GM18873 (cell line): ENCODE results near the gene ADGRL3.
"Not testable (repeated sequence)": the region's sequence is repeated elsewhere in the genome, so short reads cannot be mapped to it uniquely, and the experiment has no call there.

Experiments
- ATAC-seq: cut with Tn5 transposase; IDR thresholded peaks from one replicate; pipeline ENCODE4 v1.9.1; 2021; ENCODE audit warnings: mild to moderate bottlenecking, moderate library complexity, moderate number of reproducible peaks; ENCODE audit not compliant: unreplicated experiment, low FRiP score

The ADGRL3 gene

DNA sequence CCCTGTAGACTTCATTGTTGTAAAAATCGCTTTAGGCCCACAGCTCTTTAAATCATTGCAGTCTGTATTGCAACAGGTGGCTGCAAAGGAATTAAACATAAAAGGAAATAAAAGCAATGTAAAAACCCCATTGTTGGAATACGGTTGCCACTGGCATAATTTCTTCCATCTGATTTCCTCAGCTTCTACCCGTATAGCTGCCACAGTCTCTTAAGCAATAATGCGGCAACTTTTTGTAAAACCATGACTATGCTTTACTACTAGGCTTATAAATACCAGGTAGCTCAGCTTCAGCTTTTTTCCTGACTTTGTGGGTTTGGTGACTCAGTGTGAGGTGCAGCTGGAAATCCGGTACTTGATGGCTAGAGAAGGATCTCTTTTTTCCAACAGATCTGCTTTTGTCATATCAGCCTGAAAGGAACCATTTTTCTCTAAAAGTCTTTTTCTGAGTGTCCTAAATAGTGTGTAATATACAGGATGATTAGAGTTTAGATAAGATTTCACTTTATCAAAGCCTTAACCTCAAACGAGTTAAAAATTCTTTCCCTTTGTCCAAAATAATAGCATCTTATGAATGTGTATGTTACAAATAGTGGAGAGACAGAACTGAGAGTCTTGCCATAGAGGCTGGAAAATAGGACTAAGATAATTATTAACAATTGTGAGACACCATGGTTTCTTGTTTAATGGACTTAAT is 268.0 kb downstream of the ADGRL3 start:
- no peak for ATAC-seq

DNA sequence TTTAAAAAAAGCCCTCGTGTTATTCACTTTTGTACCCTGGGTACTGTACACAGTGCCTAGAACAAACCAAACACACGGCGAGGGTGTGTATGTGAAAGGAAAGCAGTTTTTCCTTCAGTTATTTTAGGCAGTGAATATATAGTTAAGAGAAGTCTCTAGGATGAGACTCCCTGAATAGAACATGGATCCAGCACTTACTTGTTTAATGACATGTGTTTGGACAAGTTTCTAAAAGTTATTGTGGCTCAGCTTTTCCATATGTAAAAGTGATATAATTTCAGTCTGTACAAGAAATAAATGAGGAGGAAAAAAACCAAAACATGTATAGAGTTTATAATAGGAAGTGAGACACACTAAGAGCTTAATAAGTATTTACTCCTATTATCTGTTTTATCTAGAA is 273.2 kb downstream of the ADGRL3 start:
- ATAC-seq: no peak

DNA sequence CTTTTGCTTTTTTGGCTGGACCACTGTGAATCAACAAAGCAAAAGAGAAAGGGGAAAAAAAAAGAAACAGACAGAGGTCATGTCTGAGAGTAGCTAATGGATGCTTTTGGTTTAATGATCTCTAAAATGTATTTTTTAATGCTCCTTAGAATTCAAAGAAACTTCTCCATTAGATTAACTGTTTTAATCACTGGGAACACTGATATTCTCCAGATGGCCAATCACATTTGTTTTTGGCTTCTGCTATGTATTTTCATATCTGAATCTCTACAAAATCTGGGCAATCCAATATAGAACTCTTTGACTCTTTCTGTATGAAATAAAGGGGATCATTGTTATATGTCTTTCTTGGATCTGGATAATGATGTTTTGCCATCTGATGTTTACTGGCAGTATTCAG is 278.2 kb downstream of the ADGRL3 start:
- no peak for ATAC-seq

DNA sequence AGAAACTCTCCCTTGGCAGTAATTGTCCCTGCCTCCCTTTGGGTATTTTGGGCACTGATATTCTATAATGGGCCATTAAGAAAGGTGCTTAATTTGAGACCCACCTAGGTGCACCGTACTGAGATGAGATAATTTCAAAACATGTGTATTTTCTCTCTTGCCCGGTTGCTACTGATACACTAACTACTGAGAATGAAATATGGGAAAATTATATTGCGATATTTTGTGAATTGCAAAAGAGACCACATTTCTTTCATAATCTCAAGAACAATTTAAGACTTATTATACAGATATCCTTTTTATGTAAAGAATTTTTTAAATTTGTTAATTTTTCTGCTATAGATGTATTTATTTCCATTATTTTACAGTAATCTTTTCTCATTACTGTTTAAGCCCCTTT is 284.9 kb downstream of the ADGRL3 start:
- no peak for ATAC-seq

DNA sequence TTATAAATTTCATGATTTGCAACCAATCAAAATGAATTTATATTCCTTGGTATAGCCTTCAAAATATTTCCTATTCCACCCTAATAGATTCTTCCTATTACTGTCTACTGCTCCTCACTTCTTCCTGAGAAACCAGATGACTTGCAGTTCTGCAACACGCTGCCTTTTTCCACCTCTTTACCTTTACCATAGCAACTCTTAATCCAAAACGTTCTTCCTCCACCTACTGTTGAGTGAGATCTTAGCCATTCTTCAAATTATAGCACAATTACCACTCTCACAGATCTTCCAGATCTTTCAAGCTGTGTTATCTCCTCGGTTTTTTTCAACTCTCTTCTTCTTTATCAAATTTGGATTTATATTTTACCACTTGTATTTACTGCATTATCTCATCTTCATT is 289.8 kb downstream of the ADGRL3 start:
- no peak for ATAC-seq

DNA sequence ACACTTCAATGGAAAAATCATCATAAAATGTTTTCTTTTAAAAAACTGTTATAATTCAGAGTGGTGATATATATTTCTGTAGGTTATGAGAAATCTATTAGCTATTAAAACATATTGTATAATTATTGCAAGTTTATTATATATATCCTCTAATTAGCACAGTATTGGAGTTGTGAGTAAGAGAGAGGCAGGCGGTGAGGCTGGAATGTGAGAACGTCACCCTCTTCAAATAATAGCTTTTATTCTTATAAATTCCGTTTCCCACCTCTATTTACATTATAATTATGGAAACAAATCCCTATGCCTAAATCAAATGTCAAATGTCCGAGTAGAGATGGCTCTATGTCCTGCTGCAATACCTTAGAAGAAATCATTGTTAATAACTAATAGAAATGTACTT is 292.9 kb downstream of the ADGRL3 start:
- ATAC-seq: no peak

DNA sequence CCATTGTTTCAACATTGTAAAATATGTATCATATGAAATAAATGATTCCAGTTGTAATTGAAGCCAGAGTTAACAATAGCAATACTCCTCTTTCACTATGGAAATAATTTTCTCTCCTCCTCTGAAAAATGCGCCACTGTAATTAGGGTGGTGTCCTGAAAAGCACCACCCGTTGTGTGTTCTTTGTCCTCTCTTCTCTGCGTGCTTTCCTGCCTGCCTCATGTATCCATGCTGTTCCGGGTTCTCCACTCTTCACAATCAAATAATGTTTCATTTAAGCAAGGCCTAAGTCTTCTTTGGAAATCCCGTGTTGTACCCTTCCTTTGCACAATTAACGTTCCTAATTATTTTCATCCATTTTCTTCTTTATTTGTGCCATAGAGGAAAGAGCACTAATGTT is 293.3 kb downstream of the ADGRL3 start:
- ATAC-seq: no peak

DNA sequence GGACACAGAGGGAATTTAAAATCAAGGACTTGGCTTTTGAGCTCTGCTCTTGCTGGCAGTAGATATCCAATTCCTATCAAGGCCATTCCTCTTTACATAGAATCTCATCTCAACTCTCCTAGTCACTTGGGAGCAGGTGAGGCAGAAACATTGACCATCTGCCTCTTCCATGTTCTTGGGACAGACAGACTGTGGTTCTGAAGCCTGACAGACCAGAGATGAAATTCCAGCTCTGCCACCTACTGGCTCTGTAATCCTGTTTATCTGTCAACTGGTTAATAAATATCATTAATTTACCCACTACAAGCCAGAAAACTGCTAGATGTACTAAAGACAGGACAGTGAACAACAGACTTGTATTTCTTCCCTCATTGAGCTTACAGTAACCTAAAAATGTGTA is 300.8 kb downstream of the ADGRL3 start:
- no peak for ATAC-seq

DNA sequence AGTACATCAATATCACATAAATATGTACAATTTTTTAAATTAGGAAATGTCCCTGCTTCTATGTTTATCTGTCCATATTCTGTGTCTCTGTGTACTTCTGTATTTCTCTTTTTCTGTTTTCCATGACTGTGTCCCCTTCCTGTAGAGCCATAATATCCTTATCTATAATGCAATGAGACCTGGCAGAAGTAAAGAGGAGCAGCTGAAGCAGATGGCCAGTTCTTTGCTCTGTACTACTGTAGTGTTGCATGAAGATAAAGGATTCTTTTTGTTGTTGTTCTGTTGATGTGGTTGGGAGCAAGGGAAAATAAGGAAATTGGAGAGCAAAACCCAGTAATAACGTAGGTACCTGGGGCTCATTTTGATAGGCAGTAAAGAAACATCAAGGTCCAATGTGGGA is 301.7 kb downstream of the ADGRL3 start:
- ATAC-seq: no peak

DNA sequence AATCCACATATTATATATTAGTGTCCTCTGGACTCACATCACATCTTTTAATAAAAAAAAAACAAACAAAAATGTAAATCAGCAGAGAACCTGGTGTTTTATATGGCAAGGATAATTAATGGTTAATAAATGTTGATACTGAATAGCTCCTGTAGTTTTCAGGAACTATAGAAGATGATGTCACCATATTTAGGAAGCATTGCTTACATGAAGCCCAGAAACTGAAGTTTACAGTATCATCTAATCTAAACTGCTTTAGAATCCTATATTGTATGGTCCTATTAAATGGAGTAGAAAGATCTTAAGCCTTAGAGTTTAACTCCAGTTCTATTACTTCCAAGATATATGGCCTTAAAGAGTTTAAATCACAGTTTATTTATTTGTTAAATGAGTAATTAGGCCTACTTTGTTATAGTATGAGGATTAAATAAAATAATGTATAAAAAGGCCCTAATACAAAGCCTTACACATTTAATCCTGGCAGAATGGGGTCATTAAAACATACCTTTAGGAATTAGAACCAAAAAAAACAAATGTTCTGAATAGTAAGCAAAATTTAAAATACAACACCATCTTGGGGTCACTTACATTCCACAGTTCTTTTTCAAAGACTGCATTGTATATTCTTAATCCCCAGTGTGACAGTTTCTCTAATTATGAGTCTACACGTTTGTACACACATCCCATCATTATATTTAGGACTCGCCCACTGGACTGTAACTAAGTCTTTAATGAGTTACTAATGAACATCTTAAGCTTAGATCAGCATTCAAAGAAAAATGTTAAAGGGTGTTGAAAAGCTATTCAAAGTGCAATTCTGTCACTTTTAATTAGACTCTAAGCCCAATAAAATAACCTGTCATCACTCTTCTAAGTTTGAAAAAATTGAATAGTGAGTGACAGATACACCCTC is 305.9 kb downstream of the ADGRL3 start:
- no peak for ATAC-seq

DNA sequence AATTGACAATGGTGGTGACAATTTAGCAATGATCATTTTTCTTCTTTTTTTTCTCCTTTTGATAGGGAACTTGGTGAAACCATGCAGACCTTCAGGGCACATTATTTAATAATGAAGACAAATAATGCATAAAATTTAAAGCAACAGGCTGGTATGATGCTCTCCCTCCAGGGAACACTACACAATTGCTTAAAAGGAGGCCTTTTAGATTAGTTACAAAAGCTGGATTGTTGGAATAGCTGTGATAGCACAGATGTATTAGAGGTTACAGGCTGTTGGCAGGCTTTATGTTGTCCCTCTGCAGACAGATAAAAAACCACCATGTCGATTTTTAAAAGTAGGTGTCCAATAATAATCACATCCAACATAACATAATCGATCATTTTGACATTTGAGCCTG is 307.0 kb downstream of the ADGRL3 start:
- no peak for ATAC-seq

DNA sequence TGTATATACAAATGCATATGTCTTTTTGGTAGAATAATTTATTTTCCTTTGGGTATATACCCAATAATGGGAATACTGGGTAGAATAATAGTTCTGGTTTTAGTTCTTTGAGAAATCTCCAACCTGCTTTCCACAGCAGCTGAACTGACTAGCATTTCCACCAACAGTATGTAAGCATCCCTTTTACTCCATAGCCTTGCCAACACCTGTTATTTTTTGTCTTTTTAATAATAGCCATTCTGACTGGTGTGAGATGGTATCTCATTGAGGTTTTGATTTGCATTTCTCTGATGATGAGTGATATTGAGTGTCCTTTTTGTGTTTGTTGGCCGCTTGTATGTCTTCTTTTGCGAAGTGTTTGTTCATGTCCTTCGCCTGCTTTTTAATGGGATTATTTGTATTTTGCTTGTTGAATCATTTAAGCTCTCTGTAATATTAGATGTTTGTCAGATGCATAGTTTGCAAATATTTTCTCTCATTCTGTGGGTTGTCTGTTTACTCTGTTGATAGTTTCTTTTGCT is 309.7 kb downstream of the ADGRL3 start:
- ATAC-seq: not testable (repeated sequence)

DNA sequence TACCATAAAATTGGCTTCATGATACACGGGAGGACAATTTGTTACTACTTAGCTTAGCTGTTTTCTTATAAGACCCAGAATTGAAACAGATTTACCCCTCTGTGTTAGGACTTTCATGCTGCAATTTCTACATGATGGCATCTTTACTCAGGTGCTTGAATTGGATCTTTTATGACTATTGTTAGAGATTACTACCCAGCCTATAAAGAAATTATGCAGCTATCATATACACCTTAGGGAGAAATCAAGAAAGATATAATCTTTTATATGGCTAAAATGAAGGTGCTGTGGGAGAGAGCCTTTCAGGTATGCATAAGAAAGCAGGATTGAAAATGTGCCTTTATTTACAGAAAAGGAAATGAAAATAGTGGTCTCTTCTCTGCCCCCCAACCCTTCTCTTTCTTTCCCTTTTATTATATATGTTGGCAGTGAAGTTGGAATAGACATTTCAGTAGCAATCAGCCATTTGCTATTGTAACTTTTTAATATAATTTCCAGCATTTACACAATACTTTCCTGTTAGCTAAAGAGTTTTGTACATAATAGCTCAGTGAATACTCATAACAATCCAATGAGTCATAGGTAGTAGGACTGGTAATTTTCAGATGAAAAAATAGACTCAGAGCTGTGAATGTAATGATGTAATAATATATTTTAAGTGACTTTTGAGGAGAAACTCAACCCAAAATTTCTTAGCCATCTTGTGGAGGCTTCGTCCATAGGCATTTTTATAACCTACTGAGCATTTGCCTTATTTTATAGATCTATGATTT is 311.8 kb downstream of the ADGRL3 start:
- ATAC-seq: no peak

DNA sequence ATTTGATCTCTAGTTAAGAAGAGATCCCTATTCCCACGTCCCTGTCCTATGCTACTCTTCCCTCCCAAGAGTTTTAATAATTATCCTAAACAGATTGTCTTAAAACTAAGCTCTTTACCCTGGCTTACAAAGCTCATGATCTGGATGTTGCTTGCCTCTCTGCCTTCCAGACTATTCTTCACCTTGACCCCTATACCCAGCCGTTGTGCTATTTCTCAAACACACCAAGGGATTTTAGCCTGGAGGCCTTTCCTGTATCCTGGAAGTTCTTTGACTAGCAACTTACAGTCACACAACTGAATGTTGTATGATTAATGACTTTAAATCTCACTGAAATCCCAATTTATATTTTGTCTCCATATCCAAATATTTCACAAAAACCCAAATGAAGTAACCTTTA is 314.9 kb downstream of the ADGRL3 start:
- no peak for ATAC-seq

DNA sequence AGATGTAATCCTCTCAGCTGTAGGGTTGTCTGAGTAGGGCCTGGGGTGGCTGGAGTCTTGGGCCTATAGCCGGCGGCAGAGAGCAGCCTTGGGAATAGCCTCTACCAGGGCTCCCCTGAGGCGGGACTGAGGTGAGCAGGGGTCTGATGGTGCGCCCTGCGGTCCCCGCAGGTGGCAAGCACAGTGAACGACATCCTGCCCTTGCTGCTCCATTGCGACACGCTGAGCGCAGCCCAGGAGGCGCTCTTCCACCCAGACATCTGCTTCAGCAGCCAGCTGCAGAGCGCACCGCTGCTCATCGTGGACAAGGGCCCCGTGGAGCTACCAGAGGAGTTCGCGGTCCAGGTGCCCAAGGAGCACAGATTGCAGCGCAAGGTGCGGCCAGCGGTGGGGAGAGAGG is 317.0 kb downstream of the ADGRL3 start:
- ATAC-seq: no peak

DNA sequence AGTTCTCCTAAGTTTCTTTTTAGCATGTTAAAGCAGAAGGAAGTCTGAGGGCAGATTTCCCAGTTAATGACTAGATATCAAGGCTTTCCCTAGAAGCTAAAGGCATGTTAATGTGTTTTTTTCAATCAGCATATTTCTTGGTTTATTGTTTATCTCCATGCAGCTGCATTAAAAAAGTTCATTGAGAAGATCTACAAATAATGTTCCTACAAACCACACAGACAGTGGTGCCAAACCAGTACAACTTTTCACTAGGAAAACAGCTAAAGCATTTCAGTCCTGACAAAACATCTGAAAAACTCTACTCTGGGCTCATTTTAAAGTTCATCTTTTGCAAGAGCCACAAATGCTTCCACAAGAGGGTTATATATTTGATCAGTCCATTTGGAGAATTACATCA is 320.0 kb downstream of the ADGRL3 start:
- no peak for ATAC-seq

DNA sequence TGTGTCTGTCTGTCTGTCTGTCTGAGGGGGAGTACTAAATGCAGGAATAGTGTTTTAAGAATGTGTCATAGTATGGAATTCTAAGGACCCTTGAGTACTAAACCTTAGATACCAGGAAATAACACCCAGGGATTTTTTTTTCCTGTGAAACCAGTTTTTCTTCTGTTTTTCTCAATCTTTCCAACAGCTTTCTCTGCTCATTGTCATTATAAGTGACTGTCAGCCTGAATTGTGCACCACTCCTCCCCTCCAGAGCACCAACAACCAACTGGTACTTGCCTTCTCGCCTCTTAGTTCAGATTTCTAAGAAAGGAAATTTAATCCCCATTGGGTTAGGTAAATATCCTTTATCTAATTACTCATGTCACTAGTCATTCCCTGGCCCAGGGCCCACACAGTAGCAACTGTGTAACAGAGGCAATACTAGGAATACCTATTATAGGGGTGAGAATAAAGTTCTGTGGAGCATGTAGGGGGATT is 320.6 kb downstream of the ADGRL3 start:
- no peak for ATAC-seq

DNA sequence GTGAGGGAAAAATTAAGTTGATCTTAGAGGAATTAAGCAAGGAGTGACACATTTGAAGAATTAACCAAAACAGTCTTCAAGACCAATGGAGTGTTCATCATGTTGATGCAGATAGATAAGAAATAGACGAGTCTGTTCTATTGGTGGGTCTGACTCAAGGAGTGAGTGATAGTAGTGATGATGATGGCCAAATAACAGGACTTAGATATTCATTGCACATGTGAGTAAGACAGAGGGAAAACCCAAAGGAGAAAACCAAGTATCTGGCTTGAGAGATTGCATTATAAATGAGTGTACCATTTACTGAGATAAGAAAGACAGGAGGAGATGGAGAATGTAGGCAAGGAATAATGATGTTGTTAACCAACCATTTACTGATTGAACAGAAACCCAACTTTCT is 321.3 kb downstream of the ADGRL3 start:
- ATAC-seq: no peak

DNA sequence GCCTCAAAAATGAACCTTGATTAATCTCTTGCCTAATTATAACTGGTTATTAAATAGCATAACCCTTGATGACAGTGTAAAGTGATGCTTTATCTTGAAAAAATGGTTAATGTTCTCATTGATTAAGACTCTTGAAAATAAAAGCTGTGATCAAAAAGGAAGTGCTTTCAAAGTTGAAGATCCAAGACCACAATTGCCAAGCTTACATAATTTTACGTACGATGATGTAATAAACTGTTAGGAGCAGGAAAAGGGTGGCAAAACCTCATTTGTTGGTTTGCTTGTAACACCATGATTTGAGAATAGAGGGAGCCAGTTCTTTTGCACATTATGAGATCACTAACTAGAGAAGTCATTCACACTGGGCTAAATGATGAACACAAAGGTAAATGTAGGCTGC is 322.2 kb downstream of the ADGRL3 start:
- no peak for ATAC-seq

DNA sequence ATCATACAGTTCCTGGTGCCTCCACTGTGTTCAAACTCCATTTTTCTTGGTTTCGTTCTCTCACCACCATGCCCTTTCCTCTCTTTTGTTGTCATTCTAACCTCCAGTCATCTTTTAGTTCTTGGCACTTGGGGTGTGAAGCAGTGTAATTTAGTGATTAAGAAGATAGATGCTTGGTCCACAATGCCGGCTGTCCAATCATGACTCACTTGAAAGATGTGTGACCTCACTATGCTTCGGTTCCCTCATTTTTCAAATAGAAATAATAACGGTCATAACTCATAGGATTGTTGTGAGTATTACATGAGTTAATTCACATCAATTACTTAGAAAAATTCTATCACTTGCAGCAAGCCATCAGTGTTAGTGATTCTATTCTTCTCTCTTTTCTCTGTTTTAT is 327.8 kb downstream of the ADGRL3 start:
- no peak for ATAC-seq

DNA sequence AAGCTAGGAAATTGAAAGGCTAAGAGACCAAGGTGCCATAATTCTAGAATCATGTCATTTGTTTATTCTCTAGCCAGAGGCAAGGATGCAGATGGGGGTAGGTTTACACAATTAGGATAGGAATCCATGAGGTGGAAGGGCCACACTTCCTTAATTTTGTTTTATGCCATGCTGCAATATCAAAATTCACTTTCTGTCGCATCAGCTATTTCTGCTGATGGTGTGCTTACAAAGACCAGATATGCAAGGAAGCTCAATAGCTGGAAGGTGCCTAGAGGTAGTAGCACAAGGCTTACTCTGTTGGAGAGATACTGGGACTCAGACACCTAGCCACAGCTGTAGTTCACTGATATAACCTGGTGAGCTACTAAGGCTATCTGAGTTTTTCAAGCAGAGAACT is 328.5 kb downstream of the ADGRL3 start:
- no peak for ATAC-seq
